SIG-M5 treated with dmso at 0.1 percent for 504 hours (cell line): ENCODE data around the gene KCNMB2.

Source experiments
- DNase-seq: peaks from one replicate; lab custom pipeline; 2025; ENCODE audit not compliant: unreplicated experiment; lab: John Stamatoyannopoulos, UW

KCNMB2 gene

GRCh38 chr3:178802993-178803693 is 266.9 kb downstream of the KCNMB2 start:
- DNase-seq, result no peak

DNA sequence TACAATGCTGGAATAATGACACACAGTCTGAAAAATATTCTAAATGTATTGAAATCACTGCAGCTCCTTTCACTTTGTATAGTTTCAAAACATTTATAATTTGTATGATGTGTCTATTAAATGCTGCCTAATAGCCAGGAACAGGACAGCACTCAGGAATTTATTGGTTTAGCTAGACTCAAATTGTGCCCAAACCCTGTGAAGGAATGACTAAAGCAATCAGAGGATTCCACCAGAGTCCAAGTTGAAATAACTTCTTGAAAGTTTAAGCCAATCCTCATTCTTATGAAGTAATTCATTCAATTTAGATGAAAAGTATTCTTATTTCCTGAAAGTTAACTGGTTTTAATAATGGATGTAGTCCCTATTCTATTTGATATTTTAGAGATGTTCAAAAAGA is 268.4 kb downstream of the KCNMB2 start:
- DNase-seq, result no peak

DNA sequence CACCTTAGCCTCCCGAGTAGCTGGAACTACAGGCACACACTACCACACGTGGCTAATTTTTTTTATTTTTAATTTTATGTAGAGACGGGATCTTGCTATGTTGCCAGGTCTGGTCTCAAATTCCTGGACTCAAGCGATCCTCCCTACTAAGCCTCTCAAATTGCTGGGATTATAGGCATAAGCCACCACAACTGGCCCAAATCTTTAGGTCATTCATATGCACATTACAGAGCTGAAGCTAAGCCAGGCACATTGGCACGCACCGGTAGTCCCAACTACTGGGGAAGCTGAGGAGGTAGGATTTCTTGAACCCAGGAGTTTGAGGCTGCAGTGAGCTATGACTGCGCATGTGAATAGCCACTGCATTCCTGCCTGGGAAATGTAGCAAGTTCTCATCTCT is 269.5 kb downstream of the KCNMB2 start:
- DNase-seq, result no peak

DNA sequence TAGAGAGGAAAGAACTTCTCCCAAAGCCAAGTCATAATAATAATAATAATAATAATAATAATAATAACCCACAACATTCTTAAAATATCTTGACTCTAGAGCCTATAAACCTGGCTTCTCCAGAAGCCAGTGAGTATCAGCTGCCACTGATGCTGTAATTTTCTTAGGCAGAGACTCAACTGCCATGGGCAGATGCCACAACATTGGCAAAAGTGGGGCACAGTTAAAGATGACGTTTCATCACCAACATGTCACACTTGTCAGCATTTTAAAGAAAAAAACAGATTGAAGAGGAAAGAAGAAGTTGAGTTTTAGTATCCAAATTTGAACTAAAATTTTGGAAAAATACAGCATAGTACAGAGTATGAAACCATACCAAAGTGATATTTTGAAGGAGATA is 270.4 kb downstream of the KCNMB2 start:
- no peak for DNase-seq

- DNase-seq, result no peak
Measured at GRCh38 chr3:178807694-178808093, 271.5 kb downstream of the KCNMB2 start.

GRCh38 chr3:178808748-178809147 is 272.5 kb downstream of the KCNMB2 start:
- DNase-seq, result no peak

DNA sequence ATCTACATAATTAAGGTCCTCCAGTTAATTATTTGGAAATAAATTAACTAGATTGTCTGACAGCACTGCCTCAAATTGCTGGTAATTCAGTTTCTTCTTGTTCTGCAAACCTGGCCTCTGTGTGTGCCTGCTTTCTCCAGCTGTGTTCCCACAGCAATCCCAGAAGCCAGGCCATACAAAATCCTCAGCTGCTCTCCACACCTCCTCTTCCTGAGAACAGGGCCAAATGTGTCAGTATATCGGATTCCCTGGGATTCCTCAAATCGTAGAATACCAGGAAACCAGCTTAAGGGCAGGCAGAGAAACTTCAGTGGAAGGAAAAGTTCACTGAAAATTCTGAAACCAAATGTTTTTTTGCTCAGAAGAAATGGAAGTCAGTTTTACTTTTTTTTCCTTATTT is 273.9 kb downstream of the KCNMB2 start:
- DNase-seq, result no peak

- DNase-seq, result no peak
Measured at GRCh38 chr3:178822722-178823121, 286.5 kb downstream of the KCNMB2 start.

DNA sequence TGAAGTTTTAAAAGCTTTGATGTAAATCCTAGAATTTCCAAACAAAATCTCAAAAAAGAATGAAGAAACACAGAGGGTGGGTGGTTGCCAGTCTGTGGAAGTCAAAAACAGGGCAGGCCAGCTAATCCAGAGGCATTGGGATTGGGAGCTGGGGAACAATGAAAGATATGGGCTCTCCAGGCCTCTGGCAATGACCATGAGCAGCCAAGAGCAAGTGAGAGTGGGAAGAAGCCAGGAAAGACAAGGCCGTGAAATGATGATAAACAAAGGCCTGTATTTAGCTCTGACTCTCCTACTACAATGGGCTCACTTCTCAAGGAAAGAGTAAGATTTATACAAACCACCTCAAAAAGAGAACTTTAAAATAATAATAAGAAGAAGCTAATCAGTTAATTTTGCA is 286.9 kb downstream of the KCNMB2 start:
- no peak for DNase-seq

DNA sequence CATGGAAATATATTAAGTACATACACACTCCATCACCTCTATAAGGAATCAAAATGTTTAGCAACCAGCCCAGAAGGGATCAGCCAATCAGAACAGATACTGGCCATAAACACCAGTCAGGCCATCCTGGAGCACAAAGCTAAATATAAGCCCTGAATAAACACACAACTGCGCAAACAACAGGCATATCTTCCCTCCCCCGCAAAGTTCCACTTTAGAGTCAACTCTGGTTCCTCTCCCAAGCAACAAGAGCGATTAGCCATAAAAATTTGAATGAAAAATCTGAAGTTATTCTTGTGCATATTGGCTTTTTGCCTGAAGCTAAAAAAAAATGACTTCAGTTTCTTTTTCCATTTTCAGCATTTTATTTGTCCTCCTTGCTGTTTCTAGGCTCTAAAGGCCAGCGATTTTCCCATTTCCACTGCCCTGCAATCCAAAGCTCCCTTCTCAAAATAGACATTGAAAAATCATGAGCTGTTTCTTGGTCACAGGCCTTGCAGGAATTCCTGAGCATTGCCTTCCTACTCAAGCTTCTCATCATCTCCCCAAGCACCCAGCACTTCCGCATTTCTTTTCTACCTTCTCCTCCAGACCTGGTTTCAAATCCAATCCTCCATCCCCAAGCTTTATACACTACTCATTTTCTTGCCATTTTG is 287.5 kb downstream of the KCNMB2 start:
- DNase-seq, result no peak

- DNase-seq, result no peak
Measured at GRCh38 chr3:178826435-178827123, 290.3 kb downstream of the KCNMB2 start.

DNA sequence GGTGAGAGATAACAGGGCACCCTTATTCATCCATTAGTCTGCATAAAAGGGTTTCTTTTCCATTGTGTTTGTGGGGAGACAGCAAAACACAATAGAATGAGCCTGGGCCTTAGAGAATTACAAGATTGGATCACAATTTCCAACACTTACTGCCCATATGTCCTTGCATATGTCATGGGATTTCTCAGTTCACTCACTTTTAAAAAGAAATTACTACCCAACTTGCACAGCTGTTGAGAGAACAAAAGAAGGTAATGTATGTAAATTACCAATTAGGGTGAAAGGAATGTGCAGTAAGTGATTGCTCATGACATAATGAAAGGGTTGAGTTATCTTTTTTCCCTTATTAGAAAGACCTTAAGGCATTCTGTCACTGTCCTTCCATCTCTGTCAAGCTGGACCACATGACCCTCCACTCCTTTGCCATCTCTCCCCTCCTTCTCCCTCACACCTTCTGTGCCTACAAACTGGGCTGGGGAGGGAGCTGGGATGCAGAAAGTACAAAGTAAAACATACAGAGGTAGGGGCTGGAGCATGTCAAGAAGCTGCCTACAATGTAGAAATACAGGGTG is 291.1 kb downstream of the KCNMB2 start:
- no peak for DNase-seq

DNA sequence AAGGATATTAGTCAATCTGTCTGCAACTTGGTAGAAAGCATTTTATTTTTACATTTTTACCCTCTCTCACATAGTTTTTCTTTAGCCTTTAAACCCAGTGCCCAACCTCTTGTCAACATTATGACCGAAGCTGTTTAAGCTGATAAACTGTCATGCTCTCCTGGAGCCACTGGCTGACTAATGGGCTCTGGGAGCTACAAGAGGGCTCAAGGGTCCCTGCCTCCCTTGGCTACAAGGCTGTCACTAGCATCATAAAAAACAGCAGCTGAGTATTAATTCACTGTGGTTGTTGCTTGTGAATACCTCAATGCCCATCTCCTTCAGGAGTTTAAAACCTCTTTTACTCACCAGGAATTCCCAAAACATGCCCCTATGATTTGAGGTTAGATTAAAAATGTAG is 297.5 kb downstream of the KCNMB2 start:
- no peak for DNase-seq

DNA sequence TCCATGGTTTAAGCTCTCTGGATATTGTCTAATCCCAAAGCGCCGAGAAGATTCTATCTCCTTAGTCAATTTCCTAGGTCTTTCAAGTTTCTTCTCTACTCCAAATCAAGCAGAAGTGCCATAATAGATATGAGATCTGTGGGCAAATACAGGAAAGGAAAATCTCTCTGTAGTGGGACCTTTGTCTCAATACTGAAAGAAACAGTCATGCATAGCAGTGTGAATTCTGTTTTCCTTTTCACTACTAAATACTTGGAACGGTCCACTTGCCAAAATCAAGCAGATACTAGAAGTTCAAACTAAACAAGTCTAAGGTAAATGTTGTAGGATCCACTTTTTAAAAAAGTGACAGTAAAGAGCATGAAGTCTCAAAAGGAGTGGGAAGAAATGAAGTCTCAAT is 298.8 kb downstream of the KCNMB2 start:
- no peak for DNase-seq

GRCh38 chr3:178837512-178837911 is 301.3 kb downstream of the KCNMB2 start:
- no peak for DNase-seq

DNA sequence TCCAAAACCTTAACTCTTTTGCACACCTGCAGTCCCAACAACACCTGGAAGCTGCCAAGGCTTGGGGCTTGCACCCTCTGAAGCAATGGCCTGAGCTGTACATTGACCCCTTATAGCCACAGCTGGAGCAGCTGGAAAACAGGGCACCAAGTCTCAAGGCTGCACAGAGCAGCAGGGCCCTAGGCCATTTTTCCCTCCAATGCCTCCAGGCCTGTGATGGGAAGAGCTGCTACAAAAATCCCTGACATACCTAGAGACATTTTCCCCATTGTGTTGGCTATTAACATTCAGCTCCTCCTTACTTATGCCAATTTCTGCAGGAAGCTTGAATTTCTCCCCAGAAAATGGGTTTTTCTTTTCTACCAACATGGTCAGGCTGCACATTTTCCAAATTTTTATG is 304.4 kb downstream of the KCNMB2 start:
- DNase-seq, result no peak

- DNase-seq, result no peak
Measured at GRCh38 chr3:178841011-178841410, 304.8 kb downstream of the KCNMB2 start.

DNA sequence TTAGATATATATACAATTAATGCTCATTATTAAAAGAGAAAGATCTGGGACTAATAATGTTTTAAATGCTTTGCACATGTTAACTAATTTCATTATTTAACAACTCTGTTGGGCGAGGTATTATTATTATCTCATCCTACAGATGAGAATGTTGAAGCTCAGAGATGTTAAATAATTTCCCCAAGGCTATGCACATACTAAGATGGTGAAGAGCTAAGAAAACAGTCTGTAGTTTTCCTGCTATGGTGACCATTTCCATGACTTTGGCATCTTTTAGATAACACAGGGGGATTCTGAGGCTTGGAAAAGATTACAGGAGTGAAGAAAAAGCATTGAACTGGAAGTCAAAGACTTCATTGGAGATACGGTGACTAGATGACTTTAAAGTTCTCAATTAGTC is 308.7 kb downstream of the KCNMB2 start:
- DNase-seq, result no peak

GRCh38 chr3:178845420-178846118 is 309.3 kb downstream of the KCNMB2 start:
- DNase-seq, result no peak

DNA sequence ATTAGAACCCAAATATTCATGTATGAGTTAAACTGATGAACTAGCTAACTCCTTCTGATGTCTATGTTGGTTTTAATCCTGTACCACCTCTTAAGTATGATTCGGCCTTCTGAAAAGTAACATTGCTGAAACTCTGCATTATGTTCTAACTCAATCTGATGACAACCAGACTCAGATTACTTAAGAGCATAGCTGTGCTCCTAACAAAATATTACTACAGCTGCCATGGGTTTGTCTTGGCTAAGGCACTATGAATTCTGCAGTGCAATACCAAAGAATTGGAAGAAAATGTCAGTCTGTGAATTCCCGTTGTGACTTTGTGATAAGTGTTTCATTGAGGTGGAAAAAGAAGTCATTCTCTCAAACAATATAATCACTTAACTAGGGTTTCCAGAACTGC is 311.0 kb downstream of the KCNMB2 start:
- no peak for DNase-seq

DNA sequence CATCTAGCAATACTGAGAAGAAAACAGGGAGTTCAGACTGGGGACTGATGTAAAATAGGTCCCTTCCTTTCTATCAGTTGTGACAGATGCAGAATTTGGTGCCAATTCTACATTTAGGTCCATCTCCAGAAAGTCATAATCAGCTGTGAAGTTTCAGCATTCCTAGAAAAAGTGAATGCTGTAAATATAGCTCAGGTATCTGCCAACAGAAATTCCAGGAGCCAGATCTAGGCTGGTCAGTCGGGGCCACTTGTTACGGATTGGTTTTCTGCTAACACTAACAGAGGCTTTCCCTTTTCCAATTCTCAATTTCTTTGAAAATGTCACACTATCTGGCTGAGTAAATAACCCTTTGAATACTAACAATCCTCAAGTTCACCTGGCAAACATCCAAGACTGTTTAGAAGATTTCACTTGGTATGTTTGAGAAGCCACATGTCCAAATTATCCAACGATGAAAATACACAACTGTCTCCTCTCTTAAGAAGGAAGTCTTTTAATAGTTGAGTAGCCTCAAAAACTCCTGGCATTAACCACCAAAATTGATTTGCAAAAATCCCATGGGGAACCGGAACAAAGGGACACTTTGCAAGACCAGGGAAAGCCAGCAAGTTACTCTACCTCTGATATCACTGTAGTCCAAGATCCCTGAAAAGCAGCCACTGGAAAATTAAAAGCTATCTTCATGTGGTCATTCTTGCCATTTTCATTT is 313.1 kb downstream of the KCNMB2 start:
- DNase-seq, result no peak
